Brain microvascular endothelial cell (primary cell): ENCODE data around the gene TGM5.

Experiments
- DNase-seq: peaks from one replicate; pipeline ENCODE4 v3.0.0-alpha.2; 2020
- H3K27ac ChIP-seq: fragments of 250-450 bp; sonication (Bioruptor Pico); 2 replicates; pipeline ENCODE4 v1.5.1; 2020; ENCODE audit warnings: mild to moderate bottlenecking, moderate library complexity
- H3K27me3 ChIP-seq: fragments of 250-450 bp; sonication (Bioruptor Pico); replicated peaks from 2 replicates; pipeline ENCODE4 v1.5.1; 2020; ENCODE audit warnings: mild to moderate bottlenecking
- H3K36me3 ChIP-seq: fragments of 250-450 bp; sonication (Bioruptor Pico); replicated peaks from 2 replicates; pipeline ENCODE4 v1.5.1; 2020; ENCODE audit warnings: mild to moderate bottlenecking
- H3K4me3 ChIP-seq: 2 replicates; pipeline ENCODE4 v1.5.1; 2011; ENCODE audit warnings: low read depth, mild to moderate bottlenecking, control low read depth, low read length, moderate library complexity
- CTCF ChIP-seq: IDR thresholded peaks from 2 replicates; pipeline ENCODE4 v1.5.1; 2011; ENCODE audit warnings: low read depth, mild to moderate bottlenecking, moderate library complexity, low read length, control low read depth, inconsistent platforms; ENCODE audit errors: missing control alignments
- in situ Hi-C: cut with HindIII; loops from 2 replicates; pipeline ENCODE4 v1.10.0; 2017; ENCODE audit warnings: low sequenced_read_pairs, low pct_ligation_motif_present

Gene TGM5

DNA sequence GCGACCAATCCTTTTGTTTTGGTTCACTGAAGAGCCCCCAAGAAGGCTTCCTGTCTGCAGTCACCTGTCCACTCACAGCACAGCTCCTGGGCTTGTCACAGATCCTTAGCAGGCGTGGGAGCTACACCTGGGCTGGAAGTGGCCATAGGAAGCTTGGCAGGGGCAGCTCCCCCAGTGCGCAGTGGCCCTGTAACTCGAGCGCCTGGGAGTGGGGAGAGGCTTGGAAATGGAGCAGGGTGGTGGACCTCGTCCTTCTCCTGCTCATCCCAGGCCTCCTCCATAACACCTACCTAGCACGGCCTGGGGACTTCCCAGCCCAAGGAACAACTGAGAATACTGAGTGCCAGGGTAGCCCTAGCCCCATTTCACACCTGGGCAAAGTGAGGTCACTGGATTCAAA is 19.3 kb upstream of the TGM5 start:
- TF ChIP-seq CTCF, result no peak
- Histone ChIP-seq H3K27me3 (no peaks in the 10 kb centered on the region), H3K4me3 (no peak overlapping the region), H3K27ac (no peak overlapping the region), H3K36me3 (no peaks in the 10 kb centered on the region)
- DNase-seq, result no peak
- in situ Hi-C loops, result no loop called here

- Histone ChIP-seq H3K27me3 (no peaks in the 10 kb centered on the region), H3K36me3 (no peaks in the 10 kb centered on the region), H3K27ac (no peak overlapping the region), H3K4me3 (no peak overlapping the region)
- TF ChIP-seq CTCF, result peak; percentile 81
- in situ Hi-C loops, result no loop called here
- DNase-seq, result peak; percentile 75
Observed at GRCh38 chr15:43285609-43286037, 18.9 kb upstream of the TGM5 start.

DNA sequence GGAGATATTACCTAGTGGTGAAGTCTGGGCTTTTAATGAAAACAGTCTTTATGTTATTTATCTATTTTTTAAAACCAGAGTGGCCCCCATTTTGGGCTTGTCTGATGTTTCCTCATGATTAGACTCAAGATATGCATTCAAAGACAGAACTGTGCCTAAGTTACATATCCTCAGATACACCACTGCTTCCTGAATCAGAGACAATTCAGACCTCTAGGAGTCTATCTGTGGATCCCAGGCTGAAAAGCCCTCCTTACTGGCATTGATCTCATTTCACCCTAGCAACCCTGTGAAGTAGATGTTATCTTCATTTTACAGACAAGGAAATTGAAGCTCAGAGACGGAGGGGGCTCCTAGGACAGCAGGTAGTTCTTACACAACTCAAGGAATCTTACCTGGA is 16.8 kb upstream of the TGM5 start:
- peaks cover 7% of the 10 kb centered on the region for H3K27me3 ChIP-seq
- H3K27ac ChIP-seq, result no peak overlapping the region
- H3K36me3 ChIP-seq, result no peaks in the 10 kb centered on the region
- in situ Hi-C loops, result no loop called here
- no peak for TF ChIP-seq CTCF
- no peak overlapping the region for H3K4me3 ChIP-seq
- DNase-seq, result no peak

DNA sequence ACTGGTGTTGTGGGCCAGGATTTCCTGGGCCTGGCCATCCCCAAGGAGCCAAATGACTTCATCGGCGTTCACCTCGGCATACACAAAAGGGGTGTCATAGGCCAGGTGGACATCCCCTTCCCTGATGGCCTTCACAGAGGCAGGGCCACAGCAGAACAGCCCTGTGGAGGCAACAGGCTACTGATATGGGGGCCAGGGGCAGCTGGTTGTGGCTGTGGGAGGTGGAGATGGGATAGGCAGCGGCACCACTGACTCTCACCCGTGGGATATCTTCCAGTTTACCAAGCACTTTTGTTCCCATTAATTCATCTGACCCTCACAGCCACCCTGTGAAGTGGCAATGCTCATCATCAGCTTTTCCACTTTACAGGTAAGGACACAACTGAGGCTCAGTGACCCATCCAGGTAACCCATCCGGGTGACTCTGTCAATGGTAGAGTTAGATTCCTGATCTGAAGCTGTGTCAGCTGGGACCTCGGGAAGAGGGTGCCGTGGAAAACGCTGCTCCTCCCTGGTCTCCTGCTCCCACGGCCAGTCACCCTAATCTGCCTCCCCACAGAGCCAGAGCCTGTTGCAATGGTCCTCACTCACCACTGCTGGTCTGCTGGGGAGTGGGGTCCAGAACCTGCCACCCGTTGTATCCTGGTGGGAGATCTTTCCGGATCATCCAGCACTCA is 15.3 kb upstream of the TGM5 start:
- Histone ChIP-seq H3K4me3 (no peak overlapping the region), H3K27ac (no peak overlapping the region), H3K27me3 (peaks cover 7% of the 10 kb centered on the region), H3K36me3 (no peaks in the 10 kb centered on the region)
- in situ Hi-C loops, result no loop called here
- no peak for TF ChIP-seq CTCF
- DNase-seq, result no peak

DNA sequence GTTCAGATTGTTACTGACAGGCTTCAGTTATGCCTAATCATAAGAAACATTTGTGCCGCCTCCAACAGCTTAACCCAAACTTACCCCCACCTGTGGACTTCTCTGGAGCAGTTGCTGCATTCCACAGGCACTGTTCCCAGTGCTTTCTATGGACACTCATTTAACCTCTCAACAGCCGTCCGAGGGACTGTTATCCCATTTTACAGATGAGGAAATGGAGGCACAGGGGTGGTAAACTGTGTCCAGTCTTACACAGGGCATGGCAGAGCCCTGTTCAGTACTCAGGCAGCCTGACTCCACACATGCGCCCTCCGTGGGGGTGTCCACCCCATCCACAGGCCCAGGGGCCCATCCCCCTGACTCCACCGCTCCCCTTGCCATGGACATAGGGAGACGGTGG is 14.3 kb upstream of the TGM5 start:
- Histone ChIP-seq H3K27ac (no peak overlapping the region), H3K27me3 (peaks cover 7% of the 10 kb centered on the region), H3K36me3 (no peaks in the 10 kb centered on the region), H3K4me3 (no peak overlapping the region)
- no peak for TF ChIP-seq CTCF
- no peak for DNase-seq
- in situ Hi-C loops, result no loop called here

DNA sequence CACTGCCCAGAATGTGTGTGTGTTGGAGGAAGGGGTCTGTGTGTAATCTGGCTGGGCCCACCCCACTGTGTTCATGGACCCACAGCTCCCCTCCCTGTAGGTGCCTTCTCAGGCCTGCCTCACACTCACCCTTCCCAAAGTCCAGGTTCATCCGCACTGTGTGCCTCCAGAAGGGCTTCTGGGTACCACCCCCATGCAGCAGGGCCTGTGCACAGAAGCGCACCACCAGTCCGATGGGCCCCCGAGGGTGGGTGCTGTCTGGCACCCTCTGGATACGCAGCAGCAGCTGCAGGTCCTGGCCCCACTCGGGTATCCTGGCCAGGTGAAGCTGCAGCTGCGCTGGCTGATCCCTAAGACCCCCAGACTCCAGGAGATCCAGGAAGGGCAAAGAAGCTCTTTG is 12.8 kb upstream of the TGM5 start:
- in situ Hi-C loops, result no loop called here
- H3K4me3 ChIP-seq, result no peak overlapping the region
- TF ChIP-seq CTCF, result no peak
- peaks cover 10% of the 10 kb centered on the region for H3K27me3 ChIP-seq
- H3K36me3 ChIP-seq, result no peaks in the 10 kb centered on the region
- no peak overlapping the region for H3K27ac ChIP-seq
- no peak for DNase-seq
